Globus pallidus (tissue), 1 donor: ENCODE results near the gene IER5L.
"Not testable (repeated sequence)": the region's sequence is repeated elsewhere in the genome, so short reads cannot be mapped to it uniquely, and the experiment has no call there.

ENCODE experiments used
- DNase-seq: peaks from one replicate; pipeline ENCODE4 v3.0.0-alpha.2; 2015; ENCODE audit warnings: low spot score

IER5L gene

GRCh38 chr9:129202613-129203555 is 24.8 kb upstream of the IER5L start:
- peak; percentile 74 for DNase-seq

DNA sequence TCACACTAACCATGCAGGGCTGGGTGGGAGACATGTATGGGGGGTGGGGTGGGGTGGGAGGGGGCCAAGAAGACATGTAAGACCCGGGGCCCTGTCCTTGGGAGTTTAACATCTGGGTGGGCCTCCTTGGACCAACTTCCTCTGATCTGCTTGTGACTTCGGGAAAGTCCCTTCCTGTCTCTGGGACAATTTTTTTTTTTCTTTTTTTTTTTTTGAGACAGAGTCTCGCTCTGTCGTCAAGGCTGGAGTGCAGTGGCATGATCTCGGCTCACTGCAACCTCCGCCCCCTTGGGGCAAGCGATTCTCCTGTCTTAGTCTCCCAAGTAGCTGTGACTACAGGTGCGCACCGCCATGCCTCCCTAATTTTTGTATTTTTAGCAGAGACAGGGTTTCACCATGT is 23.8 kb upstream of the IER5L start:
- DNase-seq: no peak

DNA sequence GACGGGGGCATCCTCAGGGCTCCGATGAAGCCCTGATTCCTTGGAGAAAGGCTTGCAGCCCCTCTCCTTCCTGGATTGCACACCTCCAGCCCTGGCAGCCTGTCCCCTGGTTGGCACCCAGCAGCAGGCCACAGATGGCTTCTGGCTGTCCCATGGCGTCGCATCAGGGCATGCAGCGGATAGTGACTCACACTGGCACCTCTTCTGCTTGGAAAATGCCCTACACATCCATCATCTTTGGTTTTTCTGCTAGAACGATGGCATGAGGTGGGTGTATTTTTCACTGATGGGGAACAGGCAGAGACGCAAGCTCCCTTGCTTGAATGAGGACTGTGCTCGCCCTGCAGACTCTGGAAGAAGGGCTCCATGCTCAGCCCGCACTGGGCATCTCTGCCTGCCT is 23.2 kb upstream of the IER5L start:
- no peak for DNase-seq

- no peak for DNase-seq
These were observed 22.2 kb upstream of the IER5L start for GRCh38 chr9:129200255-129200654.

DNA sequence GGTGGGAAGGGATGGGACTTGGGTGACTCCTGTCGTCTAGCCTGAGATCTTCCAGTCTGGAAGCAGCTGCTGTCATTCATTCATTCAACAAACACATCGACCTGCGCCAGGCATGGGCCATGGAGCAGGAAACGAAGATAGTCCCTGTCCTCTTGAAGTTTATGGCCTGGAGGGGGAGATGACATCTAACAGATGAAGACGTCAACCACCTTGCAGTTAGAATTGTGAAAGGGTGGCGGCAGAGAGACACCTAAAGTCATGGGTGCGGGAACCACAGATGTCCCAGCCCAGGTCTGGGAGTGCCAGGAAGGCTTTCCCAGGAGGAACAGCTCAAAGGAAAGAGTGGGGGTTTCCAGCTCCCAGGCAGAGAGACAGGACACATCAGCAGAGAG is 21.0 kb upstream of the IER5L start:
- no peak for DNase-seq

- no peak for DNase-seq
These were observed 20.4 kb upstream of the IER5L start for GRCh38 chr9:129198319-129199043.

- no peak for DNase-seq
These were observed 19.9 kb upstream of the IER5L start for GRCh38 chr9:129197978-129198318.

DNA sequence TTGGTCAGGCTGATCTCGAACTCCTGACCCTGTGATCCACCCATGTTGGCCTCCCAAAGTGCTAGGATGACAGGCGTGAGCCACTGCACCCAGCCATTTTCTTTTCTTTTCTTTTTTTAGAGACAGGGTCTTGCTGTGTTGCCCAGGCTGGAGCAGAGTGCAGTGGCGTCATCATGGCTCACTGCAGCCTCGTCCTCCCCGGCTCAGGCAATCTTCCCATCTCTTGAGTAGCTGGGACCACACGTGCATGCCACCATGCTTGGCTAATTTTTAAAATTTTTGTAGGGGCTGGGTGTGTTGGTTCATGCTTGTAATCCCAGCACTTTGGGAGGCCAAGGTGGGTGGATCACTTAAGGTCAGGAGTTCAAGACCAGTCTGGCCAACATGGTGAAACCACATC is 19.0 kb upstream of the IER5L start:
- DNase-seq: not testable (repeated sequence)

- DNase-seq: no peak
These were observed 17.5 kb upstream of the IER5L start for GRCh38 chr9:129195606-129196005.

DNA sequence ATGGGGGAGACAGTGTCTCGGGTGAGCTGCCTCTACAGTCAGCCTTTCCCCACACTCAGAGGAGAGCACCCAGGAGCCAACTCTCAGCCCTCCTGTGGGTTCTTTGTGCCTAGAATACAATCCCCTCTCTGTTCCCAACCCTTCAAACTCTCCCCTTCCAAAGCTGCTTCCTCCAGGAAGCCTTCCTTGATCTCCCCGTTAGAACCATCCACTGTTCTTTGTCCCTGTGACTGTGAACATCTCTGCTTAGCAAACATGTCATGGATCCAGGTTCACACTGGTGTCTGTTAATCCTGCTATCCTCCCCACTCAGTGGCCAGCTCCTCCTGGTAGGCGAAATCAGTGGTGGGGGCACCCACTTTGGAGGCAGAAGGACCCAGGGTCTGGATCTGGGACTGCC is 16.2 kb upstream of the IER5L start:
- no peak for DNase-seq

DNA sequence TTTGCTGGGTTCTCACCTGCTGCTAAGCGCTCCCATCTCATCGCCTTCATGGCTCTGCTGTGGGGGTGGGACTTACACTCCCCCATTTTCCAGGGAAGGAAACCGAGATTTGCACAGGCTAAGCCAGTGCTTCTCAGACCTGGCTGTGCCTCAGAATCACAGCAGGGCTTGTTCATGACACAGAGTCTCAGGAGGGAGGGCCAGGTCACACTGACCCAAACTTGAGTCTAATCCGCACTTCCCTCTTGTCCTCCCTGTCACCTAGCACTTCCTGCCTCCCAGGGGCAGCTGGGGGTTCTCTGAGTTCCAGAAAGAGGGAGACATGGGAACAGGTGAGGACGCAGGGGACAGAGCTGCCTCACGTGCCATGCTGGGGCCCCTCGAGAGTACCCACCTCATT is 15.6 kb upstream of the IER5L start:
- no peak for DNase-seq

DNA sequence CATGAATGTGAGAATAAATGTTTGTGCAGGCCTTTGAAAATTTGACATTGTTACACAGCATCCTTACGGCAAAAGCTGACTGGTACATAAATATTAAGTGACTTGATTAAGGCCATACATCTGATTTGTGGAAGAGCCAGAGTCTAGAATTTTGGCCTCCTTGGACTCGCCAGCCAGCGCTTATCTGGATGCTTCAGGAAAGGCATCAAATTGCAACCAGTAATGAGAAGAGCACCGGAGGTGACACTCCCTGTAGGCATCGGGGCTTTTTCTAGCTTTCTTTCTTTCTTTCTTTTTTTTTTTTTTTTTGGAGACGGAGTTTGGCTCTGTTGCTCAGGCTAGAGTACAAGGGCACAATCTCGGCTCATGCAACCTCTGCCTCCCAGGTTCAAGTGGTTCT is 13.2 kb upstream of the IER5L start:
- no peak for DNase-seq

- not testable (repeated sequence) for DNase-seq
These were observed 11.9 kb upstream of the IER5L start for GRCh38 chr9:129189971-129190370.

- no peak for DNase-seq
These were observed 9.0 kb upstream of the IER5L start for GRCh38 chr9:129187042-129187441.

GRCh38 chr9:129185991-129186390 is 7.9 kb upstream of the IER5L start:
- DNase-seq: no peak

DNA sequence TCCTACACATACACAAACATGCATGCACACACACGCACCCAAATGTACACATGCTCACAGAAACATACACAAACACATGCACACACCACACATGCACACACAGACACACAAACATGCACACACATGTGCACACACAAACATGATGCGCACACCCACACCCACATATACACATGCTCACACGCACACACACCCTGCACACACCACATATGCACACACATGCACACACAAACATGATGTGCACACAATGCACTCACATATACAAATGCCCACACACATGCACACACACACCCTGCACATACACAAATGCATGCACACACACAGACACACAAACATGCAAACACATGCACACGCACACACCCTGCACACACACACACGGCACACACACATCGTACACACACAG is 7.3 kb upstream of the IER5L start:
- no peak for DNase-seq

DNA sequence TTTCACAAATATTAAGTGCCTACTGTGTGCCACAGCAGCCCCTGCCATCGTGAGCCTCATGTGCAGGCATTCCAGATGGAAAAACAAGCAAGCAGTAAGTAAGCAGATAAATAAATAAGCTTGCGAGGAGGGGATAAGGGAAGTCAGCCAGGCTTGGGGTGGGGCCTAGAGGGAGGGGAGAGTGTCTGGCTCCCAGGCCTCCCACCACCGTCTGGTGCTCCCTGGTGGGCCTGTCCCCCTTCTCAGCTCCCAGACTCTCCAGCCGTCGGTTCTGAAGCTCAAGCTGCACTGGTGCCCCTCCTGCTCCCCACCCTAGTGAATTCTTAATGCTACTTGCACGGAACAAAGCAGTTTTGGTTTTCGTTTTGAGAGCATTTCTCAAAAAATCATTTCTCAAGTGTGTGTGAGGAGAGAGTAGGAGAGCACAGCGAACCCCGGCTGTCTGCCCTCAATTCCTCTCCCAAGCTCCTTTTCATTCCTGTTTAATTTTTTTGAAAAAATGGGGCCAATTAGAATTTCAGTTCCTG is 6.6 kb upstream of the IER5L start:
- no peak for DNase-seq

DNA sequence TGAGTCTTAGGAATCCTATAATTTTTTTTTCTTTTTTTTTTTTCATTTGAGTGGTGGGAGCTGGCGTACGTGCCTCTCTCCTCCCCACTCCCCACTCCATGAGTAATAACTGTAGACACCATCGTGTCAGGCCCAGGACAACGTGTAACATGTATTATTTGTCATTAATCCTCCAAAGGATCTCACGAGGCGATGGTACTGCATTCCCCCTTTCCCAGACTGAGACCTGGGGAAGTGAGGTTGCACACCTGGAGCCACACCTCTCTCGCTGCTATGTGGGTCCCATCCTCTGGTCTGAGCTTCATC is 6.1 kb upstream of the IER5L start:
- DNase-seq: no peak

DNA sequence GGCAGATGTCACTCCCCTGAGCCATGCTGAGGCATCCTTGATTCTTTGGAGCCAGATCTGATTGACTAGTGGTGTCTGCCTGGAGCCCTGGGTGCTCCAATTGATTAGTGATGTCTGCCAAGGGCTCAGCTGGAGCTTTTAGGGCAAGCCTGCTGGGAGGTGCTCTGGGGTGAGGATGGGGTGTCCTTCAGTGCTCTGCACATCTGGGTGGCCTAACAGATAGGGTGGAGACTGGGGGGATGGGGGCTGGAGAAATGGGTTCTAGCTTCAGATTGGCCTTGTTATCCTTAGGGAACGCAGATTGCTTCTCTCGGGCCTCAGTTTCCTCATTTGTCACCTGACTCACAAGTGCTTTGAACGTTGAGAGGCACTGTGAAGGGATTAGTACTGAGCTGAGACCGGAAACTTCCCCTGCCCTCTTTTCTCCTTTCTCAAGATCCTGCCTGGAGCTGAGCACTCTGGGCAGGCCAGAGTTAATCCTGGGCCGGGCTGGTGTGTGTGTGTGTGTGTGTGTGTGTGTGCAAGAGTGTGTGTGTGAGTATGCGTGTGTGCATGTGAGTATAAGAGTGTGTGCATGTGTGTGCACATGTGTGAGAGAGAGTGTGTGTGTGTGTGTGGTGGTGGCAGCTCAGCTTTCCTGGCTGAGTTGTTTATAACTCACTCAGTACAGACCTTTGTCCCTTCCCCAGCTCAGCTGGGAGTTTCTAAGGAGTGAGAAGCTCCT is 5.6 kb upstream of the IER5L start:
- DNase-seq: no peak

DNA sequence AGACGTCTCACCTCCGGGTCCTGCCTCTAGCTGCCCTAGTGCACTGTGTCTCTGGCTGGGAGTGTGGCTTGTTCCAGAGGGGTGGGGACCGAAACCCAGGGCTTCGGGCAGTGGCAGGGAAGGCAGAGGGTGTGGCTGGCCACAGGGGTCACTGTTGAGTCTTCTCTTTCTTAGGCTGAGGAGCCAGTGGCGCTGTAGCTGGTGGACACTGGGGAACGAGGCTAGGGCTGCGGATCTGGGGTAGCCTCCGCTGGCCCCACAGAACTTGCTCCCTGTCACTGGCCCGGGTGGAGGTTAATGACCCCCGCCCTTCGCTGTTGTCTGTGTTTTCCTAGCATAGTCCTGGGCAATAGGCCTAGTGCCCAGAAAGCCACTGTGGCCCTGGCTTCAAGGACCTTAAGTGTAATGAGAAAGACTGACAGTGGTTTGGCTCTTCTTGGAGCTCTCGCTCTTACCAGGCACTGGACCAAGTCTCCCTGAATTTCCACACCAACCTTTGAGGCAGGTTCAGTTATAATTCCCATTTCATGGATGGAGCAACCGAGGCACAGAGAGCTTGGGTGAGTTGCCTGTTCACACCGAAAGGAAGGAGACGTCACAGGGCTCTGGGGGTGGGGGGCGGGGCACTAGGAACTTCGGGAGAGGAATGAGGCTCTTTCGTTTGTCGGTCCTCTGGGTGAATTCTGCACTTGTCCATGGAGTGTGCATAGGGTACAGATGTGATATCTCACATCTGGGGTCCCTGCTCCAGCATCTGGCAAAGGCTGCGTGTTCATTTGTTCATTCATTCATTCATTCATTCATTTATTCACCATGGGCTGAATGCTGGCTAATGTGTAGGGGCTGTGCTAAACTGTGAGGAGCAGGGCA is 4.8 kb upstream of the IER5L start:
- DNase-seq: no peak

- DNase-seq: no peak
These were observed 4.1 kb upstream of the IER5L start for GRCh38 chr9:129182122-129182521.

- no peak for DNase-seq
These were observed 3.2 kb upstream of the IER5L start for GRCh38 chr9:129181246-129181645.
